HFFc6 (cell line): ENCODE results near the gene MAPKBP1. TPM values are rescaled to one million over a fixed set of nuclear protein-coding genes. Genes with fewer than 3 reads are reported as not detected.

Source experiments
- DNase-seq: peaks from one replicate; pipeline ENCODE4 v3.0.0-alpha.2; 2018
- H3K27ac Mint-ChIP-seq: 2 replicates; pipeline ENCODE4 v1.8.0; 2020; ENCODE audit warnings: mild to moderate bottlenecking, mixed read lengths
- H3K27me3 Mint-ChIP-seq: 2 replicates; pipeline ENCODE4 v1.8.0; 2021; ENCODE audit warnings: mild to moderate bottlenecking, moderate library complexity, mixed read lengths; ENCODE audit not compliant: insufficient read depth
- H3K36me3 Mint-ChIP-seq: 2 replicates; pipeline ENCODE4 v1.8.0; 2021; ENCODE audit warnings: low read depth, mixed read lengths
- H3K4me1 Mint-ChIP-seq: 2 replicates; pipeline ENCODE4 v1.8.0; 2020; ENCODE audit warnings: low read depth, mixed read lengths
- H3K4me3 Mint-ChIP-seq: 2 replicates; pipeline ENCODE4 v1.8.0; 2020; ENCODE audit warnings: mild to moderate bottlenecking, moderate library complexity, mixed read lengths
- H3K9me3 Mint-ChIP-seq: 2 replicates; pipeline ENCODE4 v1.8.0; 2020; ENCODE audit warnings: mild to moderate bottlenecking, mixed read lengths
- total RNA-seq, 6 experiments: library from RNA; stranded (reverse); fragmentation: NEBNext Ultra II Directional; extraction: Animal tissue kit (Norgen Biotek cat#: 25700); gene quantifications; 2 replicates in 1 of 6; 3 replicates in 5 of 6; pipeline ENCODE4 v1.2.3, GENCODE V29; 2021
- TF ChIP-seq, protein P1 (sequence below): fragments of 200-600 bp; sonication (generic); IDR thresholded peaks from 2 replicates; pipeline ENCODE4 v1.5.0; 2021; ENCODE audit warnings: antibody characterized with exemption, mild to moderate bottlenecking

Gene MAPKBP1
- total RNA-seq, 6 experiments from 2014 or later, result 15.7 to 22.4 (median 18.1) TPM

DNA sequence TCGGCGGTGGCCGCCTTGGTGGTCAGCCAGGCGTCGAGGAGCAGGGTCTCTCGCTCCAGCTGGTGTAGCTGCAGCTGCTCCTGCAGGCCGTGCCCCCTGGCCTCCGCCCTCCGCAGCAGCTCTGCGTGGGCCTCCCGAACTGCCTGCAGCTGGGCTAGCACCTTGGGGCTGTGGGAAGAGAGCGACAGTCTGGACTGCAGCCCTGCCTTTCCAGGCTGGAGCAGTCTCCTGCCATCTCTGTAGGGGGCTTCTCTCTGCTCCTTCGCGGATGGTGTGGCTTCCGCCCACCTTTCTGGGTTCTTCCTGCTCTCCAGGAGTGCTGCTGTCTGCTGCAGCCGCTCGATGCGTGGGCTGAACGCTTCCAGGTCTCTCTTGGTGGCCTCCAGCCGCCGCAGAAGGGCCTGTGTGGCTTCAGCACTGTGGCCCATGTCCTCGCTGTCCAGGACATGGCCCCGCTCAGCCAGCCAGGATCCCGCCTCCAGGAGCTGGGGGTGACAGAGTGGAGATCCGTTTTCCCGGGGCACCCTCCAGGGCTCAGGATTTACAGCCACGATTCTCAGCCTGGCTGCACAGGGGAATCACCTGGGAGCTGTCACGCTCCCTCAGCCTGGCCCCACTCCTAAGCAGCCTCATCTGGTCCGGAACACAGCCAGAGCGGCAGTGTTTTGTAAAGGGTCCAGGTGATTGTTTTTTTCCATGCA, 81.1 kb downstream of the MAPKBP1 start:
- no peaks in the 10 kb centered on the region for H3K4me1 Mint-ChIP-seq
- no peak for DNase-seq
- H3K4me3 Mint-ChIP-seq, result no peak overlapping the region
- H3K9me3 Mint-ChIP-seq, result no peaks in the 10 kb centered on the region
- no peak overlapping the region for H3K27ac Mint-ChIP-seq
- peaks cover 3% of the 10 kb centered on the region; the same call in 1 of the 2 replicates for H3K27me3 Mint-ChIP-seq
- no peaks in the 10 kb centered on the region for H3K36me3 Mint-ChIP-seq
- TF ChIP-seq, protein P1, sequence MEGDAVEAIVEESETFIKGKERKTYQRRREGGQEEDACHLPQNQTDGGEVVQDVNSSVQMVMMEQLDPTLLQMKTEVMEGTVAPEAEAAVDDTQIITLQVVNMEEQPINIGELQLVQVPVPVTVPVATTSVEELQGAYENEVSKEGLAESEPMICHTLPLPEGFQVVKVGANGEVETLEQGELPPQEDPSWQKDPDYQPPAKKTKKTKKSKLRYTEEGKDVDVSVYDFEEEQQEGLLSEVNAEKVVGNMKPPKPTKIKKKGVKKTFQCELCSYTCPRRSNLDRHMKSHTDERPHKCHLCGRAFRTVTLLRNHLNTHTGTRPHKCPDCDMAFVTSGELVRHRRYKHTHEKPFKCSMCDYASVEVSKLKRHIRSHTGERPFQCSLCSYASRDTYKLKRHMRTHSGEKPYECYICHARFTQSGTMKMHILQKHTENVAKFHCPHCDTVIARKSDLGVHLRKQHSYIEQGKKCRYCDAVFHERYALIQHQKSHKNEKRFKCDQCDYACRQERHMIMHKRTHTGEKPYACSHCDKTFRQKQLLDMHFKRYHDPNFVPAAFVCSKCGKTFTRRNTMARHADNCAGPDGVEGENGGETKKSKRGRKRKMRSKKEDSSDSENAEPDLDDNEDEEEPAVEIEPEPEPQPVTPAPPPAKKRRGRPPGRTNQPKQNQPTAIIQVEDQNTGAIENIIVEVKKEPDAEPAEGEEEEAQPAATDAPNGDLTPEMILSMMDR, result no peak

- TF ChIP-seq, protein P1, result no peak
- H3K4me1 Mint-ChIP-seq, result no peaks in the 10 kb centered on the region
- no peaks in the 10 kb centered on the region for H3K9me3 Mint-ChIP-seq
- H3K27me3 Mint-ChIP-seq, result peaks cover 6% of the 10 kb centered on the region
- H3K36me3 Mint-ChIP-seq, result no peaks in the 10 kb centered on the region
- no peak overlapping the region for H3K27ac Mint-ChIP-seq
- no peak for DNase-seq
- no peak overlapping the region for H3K4me3 Mint-ChIP-seq
Observed at GRCh38 chr15:41856262-41856661, 82.0 kb downstream of the MAPKBP1 start.

- H3K4me1 Mint-ChIP-seq, result no peaks in the 10 kb centered on the region
- no peaks in the 10 kb centered on the region for H3K36me3 Mint-ChIP-seq
- no peak overlapping the region for H3K27ac Mint-ChIP-seq
- no peak for DNase-seq
- H3K4me3 Mint-ChIP-seq, result no peak overlapping the region
- no peaks in the 10 kb centered on the region for H3K9me3 Mint-ChIP-seq
- peaks cover 6% of the 10 kb centered on the region for H3K27me3 Mint-ChIP-seq
- TF ChIP-seq, protein P1, result no peak
Observed at GRCh38 chr15:41856716-41857115, 82.4 kb downstream of the MAPKBP1 start.

DNA sequence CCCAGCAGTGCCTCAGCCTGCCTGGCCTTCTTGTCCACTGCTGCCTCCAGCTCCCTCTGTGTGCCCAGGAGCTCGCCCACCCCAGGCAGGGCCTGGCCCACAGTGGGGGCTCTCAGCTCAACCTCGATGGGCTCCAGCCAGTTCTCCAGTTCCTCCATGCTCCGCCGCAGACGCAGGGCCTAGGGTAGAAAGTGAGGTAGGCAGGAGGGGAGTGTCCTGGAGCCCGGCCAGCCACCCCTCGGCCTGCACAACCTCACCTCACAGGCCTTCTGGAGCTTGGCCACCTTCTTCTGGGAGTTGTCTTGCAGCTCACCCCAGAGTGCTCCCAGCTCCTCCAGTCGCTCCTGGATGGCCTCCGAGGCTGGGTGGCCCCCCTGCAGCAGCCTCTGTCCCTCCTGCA, 83.0 kb downstream of the MAPKBP1 start:
- Mint-ChIP-seq H3K4me1 (no peaks in the 10 kb centered on the region), H3K27me3 (peaks cover 6% of the 10 kb centered on the region), H3K27ac (no peak overlapping the region), H3K36me3 (no peaks in the 10 kb centered on the region), H3K4me3 (no peak overlapping the region), H3K9me3 (no peaks in the 10 kb centered on the region)
- no peak for DNase-seq
- TF ChIP-seq, protein P1, result no peak

GRCh38 chr15:41858756-41859155, 84.5 kb downstream of the MAPKBP1 start:
- H3K27ac Mint-ChIP-seq, result no peak overlapping the region
- TF ChIP-seq, protein P1, result peak; percentile 21; the same call in 1 of the 2 replicates
- H3K9me3 Mint-ChIP-seq, result no peaks in the 10 kb centered on the region
- no peaks in the 10 kb centered on the region for H3K4me1 Mint-ChIP-seq
- H3K36me3 Mint-ChIP-seq, result no peaks in the 10 kb centered on the region
- no peak overlapping the region for H3K4me3 Mint-ChIP-seq
- H3K27me3 Mint-ChIP-seq, result peaks cover 6% of the 10 kb centered on the region
- no peak for DNase-seq
